NCI-H2029 treated with DMSO at 0.1 percent for 48 hours (cell line): ENCODE data around the gene CDIP1.

Experiments
- DNase-seq: peaks from one replicate; lab custom pipeline; 2025; lab: John Stamatoyannopoulos, UW

CDIP1 gene

DNA sequence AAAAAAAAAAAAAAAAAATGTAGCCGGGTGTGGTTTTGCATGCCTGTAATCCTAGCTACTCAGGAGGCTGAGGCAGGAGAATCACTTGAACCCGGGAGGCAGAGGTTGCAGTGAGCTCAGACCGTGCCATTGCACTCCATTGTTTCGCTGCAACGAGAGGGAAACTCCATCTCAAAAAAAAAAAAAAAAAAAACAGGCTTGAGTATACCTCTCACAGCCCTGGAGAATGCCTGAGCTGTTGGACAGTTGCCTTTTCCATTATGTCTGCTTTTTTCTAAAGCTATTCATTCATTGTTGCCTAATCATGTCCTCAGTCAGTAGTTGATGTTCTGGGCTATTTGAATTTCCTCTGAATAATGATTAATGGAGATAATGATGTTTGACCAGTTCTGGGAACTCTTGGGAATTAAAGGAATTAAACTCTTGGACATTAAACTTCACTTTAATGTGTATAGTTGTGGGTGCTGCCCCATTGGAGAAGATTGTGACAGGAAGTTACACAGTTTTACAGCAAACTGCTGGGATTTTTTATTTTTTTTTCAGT lies 50.5 kb downstream of the CDIP1 start:
- DNase-seq: peak; percentile 14

DNA sequence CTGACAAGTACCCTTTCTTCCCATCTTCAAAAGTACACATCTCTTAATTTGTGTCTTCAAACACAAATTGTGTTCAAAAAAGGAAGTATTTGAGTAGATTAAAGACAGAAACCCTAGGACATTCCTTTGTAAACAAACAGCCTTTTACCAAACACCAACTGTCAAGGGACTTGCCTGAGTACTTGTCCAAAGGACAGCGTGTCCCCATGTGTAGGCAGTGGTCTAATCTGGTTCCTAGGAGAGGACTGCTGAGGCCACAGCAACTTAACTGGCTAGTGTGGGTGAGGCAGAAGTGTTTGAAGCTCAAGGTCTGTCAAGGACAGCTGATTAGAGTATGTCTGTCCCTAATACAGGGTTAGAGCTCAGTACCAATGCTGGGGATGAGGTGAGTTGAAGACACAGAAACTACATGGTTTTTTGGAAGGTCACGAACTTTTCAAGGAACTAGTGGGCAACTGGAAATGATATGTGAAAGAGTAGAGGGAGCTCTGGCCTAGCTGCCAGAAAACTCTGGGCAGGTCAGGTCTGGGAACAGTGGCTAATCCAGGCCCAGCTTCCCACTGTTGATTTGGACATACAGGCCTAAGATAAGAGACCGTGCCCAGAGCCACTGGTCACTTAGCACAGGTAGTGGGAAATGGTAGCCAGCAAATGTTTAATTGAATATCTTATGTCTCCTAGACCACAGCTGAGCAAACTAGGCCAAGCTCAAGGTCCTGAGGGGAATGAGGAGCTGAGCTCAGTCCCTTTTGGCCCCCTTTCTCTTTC lies 52.3 kb downstream of the CDIP1 start:
- DNase-seq: no peak

DNA sequence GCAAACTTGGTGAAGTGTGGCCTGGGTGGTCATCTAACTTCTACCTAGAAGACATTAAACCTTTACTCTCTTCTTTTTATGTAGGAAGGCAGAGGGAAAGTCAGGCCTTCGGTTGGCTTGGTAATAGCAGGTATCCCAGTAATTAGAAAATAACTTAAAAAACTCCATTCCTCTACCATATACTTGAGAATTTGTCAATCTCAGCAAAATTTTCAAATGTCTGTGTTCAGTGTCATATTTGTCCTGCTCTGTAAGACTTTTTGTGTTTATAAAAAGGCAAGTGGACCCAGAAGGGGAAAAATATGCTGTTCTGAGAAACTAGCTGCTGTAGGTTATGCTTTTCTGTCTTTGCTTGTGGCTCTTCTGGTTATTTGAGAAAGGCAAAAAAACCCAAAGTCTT lies 56.6 kb downstream of the CDIP1 start:
- DNase-seq: no peak

DNA sequence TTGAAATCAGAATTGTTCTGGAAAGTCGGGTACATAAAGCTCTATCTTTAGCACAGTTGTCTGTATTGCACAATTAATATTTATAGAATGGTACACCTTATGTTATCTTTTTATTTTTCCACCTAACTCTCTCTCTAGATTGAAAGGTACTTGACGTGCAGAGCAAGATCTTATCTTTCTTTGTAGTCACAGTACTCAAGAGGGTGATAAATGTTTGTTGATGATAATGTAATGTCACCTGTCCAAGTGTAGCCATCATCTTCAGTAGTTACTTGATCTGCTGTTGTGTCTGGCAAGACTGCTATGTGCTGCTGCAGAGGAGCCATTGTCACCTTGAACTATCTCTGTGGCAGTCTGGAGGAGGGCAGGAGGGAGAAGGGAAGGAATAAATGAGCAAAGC lies 57.0 kb downstream of the CDIP1 start:
- peak; percentile 7 for DNase-seq

DNA sequence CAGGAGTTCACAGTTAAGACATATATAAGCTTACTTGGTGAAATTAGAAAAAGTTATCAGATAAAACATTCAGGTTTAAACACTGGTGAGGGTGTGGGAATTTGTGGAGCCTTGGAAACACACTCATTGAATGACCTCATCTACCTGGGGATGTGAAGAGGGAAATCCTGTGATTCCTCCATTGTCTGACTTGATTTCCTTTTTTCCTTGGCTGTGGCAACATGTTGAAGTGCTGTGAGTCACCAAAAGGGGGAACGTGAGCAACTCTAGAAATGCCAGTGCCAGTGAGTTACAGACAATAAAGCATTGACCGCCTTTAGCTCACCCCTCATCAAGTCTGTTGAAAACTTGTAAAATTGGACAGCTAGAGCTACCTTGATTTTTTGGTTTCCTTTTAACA lies 60.6 kb downstream of the CDIP1 start:
- peak; percentile 49 for DNase-seq

DNA sequence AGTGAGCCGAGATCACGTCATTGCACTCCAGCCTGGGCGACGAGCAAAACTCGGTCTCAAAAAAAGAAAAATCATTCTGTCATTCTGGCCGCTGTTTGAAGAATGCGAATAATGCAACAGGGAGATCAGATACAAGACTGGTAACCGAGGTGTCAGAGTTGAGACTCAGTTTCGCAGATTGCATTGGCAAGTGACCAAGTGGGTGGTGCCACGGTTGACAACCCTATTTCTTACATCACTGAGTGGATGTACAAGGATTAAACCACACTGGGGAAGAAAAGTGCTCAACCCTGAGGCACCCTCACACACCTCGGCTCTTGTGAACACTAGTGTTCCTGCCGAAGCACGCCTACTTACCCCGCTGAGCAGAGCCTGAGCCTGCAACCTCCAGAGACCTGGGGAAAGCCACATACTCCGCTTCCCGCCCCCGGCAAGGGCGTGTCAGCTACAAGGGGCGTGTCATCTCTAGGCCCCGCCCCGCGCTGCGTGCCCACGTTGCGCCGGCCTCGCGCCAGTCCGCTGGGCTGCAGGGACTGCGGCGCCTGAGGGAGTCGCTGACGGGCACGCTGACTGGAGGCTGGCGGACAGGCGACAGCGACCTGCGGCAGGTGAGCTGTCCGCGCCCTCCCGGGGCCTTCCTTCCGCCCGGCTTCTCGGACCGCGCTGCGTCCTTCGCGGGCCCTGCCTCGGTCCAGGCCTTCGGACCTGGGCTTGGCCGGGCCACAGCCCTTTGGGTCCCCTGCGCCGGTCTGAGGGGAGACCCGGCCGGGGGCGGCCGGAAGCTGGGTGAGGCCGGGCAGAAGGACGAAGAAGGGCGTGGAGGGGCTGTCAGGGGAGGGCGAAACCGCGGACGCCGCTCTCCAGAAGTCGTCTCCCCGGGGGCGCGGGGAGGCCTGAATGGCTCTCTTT lies 62.4 kb downstream of the CDIP1 start, which contains the start of gene HMOX2:
TSS of gene HMOX2 (plus strand) at position 519 of the 909 bp plus-strand sequence. CDS start 29,127 bp downstream, outside the sequence.
- DNase-seq: peak; percentile 71

DNA sequence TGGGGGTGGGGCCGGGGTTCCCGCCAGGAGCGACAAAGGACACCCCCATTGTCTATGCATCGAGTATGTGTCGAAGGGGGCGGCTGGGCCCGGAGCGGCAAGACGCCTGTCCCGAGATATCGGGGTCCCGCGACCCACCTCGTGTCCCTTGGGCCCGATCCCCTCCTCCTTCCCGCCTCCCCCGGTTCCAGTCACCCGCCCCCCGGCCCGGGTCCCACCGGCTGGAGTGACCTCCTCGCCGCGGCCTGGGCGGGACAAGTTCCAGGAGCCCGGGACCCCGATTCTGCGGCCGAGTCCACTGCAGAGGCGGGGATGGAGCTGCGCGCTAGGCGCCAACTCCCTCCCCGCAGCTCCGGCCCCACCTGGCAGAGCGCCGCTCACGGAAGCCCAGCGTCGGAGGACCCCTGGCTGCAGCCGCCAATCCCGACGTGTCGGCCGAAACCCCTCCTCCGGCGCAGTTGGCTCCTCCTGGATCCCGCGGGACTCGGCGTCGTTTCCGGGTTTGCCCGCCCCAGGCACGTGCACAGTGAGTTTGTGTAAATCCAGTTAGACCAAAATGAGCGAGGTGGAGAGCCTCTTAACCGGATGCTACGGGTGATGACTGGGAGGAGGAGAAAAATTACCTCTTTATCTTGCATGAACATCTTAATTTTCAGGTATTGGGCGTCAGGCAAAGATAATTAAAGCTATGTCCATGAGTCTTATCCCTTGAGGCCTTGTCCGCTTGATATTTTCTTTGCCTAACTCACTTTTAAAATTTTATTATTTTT lies 64.2 kb downstream of the CDIP1 start, which contains the start of gene NMRAL1:
TSS of gene NMRAL1 (minus strand) at position 434 of the 770 bp plus-strand sequence. CDS start 493 bp downstream, outside the sequence.
- peak; percentile 76 for DNase-seq

DNA sequence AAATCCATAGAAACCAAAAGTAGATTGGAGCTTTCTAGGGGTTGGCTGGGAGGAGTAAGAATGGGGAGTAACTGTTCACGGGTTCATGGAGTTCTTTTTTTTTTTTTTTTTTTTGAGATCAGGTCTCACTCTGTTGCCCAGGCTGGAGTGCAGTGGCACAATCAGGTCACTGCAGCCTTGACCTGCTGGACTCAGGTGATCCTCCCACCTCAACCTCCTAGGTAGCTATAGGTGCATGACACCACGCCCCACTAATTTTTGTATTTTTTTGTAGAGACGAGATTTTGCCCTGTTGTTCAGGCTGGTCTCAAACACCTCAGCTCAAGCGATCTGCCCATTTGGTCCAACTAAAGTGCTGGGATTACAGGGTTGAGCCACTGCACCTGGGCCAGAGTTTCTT lies 65.7 kb downstream of the CDIP1 start:
- no peak for DNase-seq

DNA sequence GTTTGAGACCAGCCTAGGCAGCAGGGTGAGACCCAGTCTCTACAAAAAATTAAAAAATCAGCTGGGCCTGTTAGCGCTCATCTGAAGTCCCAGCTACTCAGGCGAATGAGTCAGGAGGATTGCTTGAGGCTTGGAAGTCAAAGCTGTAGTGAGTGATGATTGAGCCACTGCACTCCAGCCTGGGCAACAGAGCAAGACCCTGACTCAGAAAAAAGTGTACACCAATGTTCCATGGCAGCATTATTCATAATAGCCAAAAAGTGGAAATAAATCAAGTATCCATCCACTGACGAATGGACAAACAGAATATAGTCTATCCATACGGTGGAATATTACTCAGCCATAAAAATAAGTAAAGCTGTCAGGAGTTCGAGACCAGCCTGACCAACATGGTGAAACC lies 66.7 kb downstream of the CDIP1 start:
- DNase-seq: no peak

DNA sequence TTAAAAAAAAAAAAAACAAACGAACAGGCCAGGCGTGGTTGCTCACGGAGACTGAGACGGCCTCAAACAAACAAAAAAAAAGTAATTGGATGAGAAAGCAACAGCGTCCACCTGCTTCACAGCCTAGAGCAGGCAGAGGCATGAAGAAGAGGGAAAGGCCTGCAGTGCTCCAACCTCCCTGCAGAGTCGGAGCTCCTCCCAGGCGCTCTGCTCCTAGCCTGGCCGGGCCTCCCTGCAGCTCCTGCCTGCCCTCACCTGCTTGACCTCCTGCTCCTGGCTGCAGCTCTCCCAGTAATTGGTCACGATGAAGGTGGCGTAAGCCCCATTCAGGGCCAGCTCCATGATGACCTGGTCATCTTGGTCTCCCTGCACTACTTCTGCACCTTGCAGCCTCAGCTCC lies 69.6 kb downstream of the CDIP1 start:
- DNase-seq: no peak

DNA sequence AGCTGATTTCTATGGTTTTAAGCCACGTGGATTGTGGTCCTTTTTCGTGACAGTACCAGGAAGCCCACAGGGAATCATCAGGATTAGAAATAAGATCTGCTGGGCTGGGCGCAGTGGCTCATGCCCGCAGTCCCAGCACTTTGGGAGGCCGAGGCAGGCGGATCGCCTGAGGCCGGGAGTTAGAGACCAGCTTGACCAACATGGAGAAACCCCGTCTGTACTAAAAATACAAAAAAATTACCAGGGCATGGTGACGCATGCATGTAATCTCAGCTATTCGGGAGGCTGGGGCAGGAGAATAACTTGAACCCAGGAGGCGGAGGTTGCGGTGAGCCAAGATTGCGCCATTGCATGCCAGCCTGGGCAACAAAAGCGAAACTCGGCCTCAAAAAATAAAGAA lies 70.7 kb downstream of the CDIP1 start:
- DNase-seq: no peak

DNA sequence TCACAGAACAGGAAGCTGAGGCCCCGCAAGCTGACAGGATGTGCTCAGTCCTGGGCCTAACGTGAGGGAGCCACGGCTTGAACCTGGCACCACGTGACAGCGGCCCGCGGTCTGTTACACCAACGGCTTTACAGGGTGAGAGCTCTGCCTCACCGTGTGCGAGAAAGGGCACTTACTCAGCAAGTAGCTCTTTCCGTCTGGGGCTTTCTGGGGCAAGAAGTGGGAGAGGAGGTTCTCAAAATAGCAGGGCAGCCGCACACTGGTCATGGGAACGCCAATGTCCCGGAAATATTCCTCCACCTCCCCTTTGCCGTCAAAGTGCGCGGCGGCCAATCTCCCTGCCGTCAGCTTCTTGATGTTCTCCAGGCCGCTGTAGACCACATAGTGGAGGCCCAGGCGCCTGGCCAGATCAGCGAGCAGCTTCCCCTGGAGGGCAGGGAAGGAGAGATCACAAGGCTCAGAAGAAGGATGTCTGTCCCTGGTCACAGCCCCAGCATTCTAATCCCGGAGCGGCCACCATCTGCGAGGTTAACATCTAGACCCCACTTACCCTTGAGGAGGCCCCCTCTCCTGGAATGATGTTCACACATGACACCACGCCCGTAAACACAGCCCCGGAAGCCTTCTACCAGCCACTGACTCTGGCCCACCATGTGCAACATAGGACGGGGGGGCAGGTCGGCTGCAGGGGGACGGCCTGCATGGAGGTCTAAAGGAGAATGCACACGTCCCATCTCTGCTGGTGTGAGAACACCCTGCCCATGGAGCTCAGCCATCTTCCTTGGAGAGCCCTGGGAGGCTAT lies 72.4 kb downstream of the CDIP1 start:
- DNase-seq: no peak

DNA sequence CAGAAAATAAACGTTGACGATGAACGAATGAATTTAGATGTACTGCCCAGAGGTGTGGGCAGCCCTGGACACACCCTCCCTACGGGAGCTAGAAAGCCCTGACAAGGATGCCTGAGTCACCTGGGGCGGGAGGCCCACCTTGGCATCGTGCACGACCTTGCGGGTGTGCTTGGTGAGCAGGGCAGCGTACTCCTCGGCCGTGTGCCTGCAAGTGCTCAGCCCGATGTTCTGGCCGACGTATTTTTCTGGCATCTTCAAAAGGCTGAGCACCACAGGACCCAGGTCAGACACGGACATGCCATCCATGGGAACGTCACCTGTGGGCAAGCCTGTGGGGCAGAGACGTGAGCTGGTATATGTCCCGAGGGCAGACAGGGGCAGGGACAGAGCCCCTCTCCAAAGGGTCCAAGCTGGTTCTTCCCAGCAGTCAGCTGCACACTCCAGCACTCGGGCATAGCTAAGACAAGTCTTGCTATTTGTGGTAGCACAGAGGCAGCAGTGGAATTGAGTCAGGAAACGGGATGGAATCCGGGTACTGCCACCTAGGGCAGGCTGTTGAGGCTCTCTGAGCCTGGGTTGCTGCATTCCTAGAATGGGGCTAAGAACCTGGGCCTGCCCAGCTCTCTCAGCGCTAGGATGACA lies 74.9 kb downstream of the CDIP1 start:
- DNase-seq: no peak

DNA sequence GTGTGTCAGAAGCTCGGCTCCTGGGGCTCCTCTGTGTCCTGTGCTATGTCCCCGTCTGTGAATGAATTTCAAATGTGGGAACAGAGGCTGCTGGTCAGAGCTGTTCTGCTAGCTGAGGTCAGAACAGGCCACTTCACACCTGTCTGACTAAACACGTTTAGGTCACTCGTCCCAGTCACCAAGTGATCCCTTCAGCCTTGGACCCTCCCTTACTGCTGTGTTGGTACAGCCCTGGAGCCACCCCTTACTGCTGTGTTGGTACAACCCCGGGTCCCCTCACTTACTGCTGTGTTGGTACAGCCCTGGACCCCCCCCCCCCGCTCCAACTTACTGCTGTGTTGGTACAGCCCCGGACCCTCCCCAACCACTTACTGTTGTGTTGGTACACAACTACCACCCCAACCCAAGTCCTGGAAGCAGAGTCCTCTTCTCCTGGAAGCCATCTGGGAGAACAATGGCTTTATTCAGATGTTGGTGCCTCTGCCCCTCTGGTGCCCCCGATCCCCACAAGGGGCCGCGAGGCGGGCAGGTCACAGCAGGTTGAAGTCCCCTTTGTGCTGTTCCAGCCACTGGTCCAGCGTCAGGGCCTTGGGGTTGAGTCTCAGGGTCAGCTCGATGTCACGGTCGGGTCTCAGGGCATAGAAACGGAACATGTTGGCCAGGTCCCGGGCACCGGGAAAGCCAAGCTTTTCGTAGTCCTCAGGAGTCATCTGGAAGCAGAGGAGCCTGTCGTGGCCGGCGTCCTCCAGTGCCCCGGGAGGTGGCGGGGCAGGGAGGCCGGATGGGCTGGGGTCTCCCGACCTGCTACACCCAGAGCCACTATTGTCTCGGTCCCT lies 77.1 kb downstream of the CDIP1 start:
- DNase-seq: no peak

DNA sequence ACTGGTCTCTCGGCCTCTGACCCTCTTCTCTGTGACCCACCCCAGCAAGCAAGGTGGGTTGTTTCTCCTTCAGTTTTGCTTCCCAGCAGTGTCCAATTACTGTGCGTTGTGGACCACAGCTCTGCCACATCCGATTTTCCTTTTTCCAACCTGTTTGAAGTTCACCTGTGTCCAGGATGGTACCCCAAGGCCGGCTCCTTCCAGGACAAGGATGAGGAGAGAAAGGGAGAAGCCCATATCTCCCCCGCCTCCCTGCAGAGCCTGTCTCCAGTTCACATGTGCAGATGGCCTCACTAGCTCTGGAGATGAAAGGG lies 77.7 kb downstream of the CDIP1 start:
- no peak for DNase-seq
